ENCODE results near the gene PRSS27.

- TF ChIP-seq, protein P1, sequence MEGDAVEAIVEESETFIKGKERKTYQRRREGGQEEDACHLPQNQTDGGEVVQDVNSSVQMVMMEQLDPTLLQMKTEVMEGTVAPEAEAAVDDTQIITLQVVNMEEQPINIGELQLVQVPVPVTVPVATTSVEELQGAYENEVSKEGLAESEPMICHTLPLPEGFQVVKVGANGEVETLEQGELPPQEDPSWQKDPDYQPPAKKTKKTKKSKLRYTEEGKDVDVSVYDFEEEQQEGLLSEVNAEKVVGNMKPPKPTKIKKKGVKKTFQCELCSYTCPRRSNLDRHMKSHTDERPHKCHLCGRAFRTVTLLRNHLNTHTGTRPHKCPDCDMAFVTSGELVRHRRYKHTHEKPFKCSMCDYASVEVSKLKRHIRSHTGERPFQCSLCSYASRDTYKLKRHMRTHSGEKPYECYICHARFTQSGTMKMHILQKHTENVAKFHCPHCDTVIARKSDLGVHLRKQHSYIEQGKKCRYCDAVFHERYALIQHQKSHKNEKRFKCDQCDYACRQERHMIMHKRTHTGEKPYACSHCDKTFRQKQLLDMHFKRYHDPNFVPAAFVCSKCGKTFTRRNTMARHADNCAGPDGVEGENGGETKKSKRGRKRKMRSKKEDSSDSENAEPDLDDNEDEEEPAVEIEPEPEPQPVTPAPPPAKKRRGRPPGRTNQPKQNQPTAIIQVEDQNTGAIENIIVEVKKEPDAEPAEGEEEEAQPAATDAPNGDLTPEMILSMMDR (tag by site-specific recombination; IDR thresholded peaks at IDR 0.05): no peak
- TF ChIP-seq, protein P2, sequence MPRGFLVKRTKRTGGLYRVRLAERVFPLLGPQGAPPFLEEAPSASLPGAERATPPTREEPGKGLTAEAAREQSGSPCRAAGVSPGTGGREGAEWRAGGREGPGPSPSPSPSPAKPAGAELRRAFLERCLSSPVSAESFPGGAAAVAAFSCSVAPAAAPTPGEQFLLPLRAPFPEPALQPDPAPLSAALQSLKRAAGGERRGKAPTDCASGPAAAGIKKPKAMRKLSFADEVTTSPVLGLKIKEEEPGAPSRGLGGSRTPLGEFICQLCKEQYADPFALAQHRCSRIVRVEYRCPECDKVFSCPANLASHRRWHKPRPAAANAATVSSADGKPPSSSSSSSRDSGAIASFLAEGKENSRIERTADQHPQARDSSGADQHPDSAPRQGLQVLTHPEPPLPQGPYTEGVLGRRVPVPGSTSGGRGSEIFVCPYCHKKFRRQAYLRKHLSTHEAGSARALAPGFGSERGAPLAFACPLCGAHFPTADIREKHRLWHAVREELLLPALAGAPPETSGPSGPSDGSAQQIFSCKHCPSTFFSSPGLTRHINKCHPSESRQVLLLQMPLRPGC (tag by site-specific recombination; IDR thresholded peaks at IDR 0.05): no peak
- TF ChIP-seq ZBTB20 (tag by site-specific recombination; IDR thresholded peaks at IDR 0.05) (no peak), ZNF449 (tag by site-specific recombination; IDR thresholded peaks at IDR 0.05) (no peak), TCF7L2 (IDR thresholded peaks at IDR 0.05; ENCODE audit: borderline replicate concordance, low read depth, low read length) (no peak), ZNF707 (tag by site-specific recombination; IDR thresholded peaks at IDR 0.05) (no peak), ZNF354C (tag by site-specific recombination; IDR thresholded peaks at IDR 0.05; ENCODE audit: borderline replicate concordance, low read depth) (no peak), ZNF629 (tag by site-specific recombination; IDR thresholded peaks at IDR 0.05) (no peak), ZNF274 (IDR thresholded peaks at IDR 0.05; ENCODE audit: low read length) (no peak), ZNF274 (tag by site-specific recombination; IDR thresholded peaks at IDR 0.05; ENCODE audit: borderline replicate concordance) (no peak), REST (tag by site-specific recombination; IDR thresholded peaks at IDR 0.05) (no peak), ZNF785 (tag by site-specific recombination; IDR thresholded peaks at IDR 0.05) (no peak), ZNF394 (tag by site-specific recombination; IDR thresholded peaks at IDR 0.05; ENCODE audit: borderline replicate concordance) (no peak), ZNF391 (tag by site-specific recombination; IDR thresholded peaks at IDR 0.05; ENCODE audit: borderline replicate concordance, low read depth) (no peak)
- TF ChIP-seq, protein P3, sequence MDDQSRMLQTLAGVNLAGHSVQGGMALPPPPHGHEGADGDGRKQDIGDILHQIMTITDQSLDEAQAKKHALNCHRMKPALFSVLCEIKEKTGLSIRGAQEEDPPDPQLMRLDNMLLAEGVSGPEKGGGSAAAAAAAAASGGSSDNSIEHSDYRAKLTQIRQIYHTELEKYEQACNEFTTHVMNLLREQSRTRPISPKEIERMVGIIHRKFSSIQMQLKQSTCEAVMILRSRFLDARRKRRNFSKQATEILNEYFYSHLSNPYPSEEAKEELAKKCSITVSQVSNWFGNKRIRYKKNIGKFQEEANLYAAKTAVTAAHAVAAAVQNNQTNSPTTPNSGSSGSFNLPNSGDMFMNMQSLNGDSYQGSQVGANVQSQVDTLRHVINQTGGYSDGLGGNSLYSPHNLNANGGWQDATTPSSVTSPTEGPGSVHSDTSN (CRISPR knock-in tag; IDR thresholded peaks at IDR 0.05): no peak
Measured at GRCh38 chr16:2716948-2717347, 3.1 kb downstream of the PRSS27 start.
